H1 (cell line): ENCODE results near the gene GBP7. TPM values are rescaled to one million over a fixed set of nuclear protein-coding genes. Genes with fewer than 3 reads are reported as not detected.

Source experiments
- CTCF ChIA-PET: fragments of 300-600 bp; sonication (Branson Sonifier 250); formaldehyde crosslinking; loops from one replicate; lab custom pipeline; 2021; ENCODE audit not compliant: partially characterized antibody; lab: Charles Lee
- POLR2A ChIA-PET: fragments of 300-600 bp; sonication (Branson Sonifier 250); formaldehyde crosslinking; loops from one replicate; lab custom pipeline; 2021; ENCODE audit warnings: inconsistent platforms; ENCODE audit not compliant: partially characterized antibody; lab: Charles Lee
- DNase-seq, 2 experiments: peaks; one replicate each; pipeline versions ENCODE4 v3.0.0 to v3.0.0-alpha.2; 2010 to 2022; ENCODE audit warnings: low spot score in 2 of 2, low read depth in 1 of 2, mixed read lengths in 1 of 2
- FAIRE-seq: peaks from 2 replicates; lab custom pipeline; 2011; peaks lifted over from hg19 to GRCh38; lab: Jason Lieb, UNC
- H2AFZ ChIP-seq: 2 replicates; pipeline ENCODE4 v1.8.1; 2012; ENCODE audit warnings: low read length, inconsistent platforms
- H2AK5ac ChIP-seq: 2 replicates; pipeline ENCODE4 v1.6.1; 2013; ENCODE audit warnings: low read depth, low read length
- H2BK120ac ChIP-seq: replicated peaks from 2 replicates; pipeline ENCODE3; 2013; ENCODE audit warnings: low read depth, low read length, inconsistent platforms
- H2BK12ac ChIP-seq: 2 replicates; pipeline ENCODE4 v1.6.1; 2013; ENCODE audit warnings: low read depth, low read length
- H2BK15ac ChIP-seq: 2 replicates; pipeline ENCODE4 v1.6.1; 2013; ENCODE audit warnings: low read length
- H2BK20ac ChIP-seq: 2 replicates; pipeline ENCODE4 v1.6.1; 2013; ENCODE audit warnings: low read length
- H2BK5ac ChIP-seq: 2 replicates; pipeline ENCODE4 v1.6.1; 2013; ENCODE audit warnings: low read depth, low read length
- H3K14ac ChIP-seq: 2 replicates; pipeline ENCODE4 v1.6.1; 2013; ENCODE audit warnings: inconsistent platforms; ENCODE audit not compliant: insufficient read length
- H3K18ac ChIP-seq: 2 replicates; pipeline ENCODE4 v1.6.1; 2013; ENCODE audit warnings: low read length; ENCODE audit errors: extremely low read depth
- H3K23ac ChIP-seq: 2 replicates; pipeline ENCODE4 v1.6.1; 2013; ENCODE audit warnings: inconsistent platforms; ENCODE audit not compliant: insufficient read length
- H3K23me2 ChIP-seq: 2 replicates; pipeline ENCODE4 v1.6.1; 2013; ENCODE audit warnings: low read depth, low read length
- H3K27ac ChIP-seq: 2 replicates; pipeline ENCODE4 v1.6.1; 2011; ENCODE audit warnings: low read depth, low read length, inconsistent platforms
- H3K27me3 ChIP-seq, 4 experiments: replicated peaks in 1 of 4; 1 replicate in 1 of 4; 2 replicates in 3 of 4; pipeline versions ENCODE4 v1.6.1 to v1.8.1; 2011 to 2013; ENCODE audit warnings: low read length in 3 of 4, mild to moderate bottlenecking in 3 of 4, inconsistent platforms in 2 of 4, mixed read lengths in 2 of 4, moderate library complexity in 1 of 4; ENCODE audit not compliant: control insufficient read depth in 3 of 4, insufficient read depth in 3 of 4; ENCODE audit errors: extremely low read depth in 1 of 4
- H3K36me3 ChIP-seq, 4 experiments: 2 replicates each; pipeline versions ENCODE4 v1.6.1 to v1.8.1; 2011 to 2013; ENCODE audit warnings: mild to moderate bottlenecking in 4 of 4, low read length in 3 of 4, moderate library complexity in 2 of 4, control low read depth in 1 of 4, inconsistent platforms in 1 of 4; ENCODE audit not compliant: insufficient read depth in 4 of 4, control insufficient read depth in 2 of 4
- H3K4ac ChIP-seq: replicated peaks from 2 replicates; pipeline ENCODE3; 2013; ENCODE audit warnings: low read length, low read depth, mixed read lengths, inconsistent platforms; ENCODE audit not compliant: insufficient read length
- H3K4me1 ChIP-seq, 4 experiments: replicated peaks in 1 of 4; 1 replicate in 1 of 4; 2 replicates in 3 of 4; pipeline versions ENCODE4 v1.6.1 to v1.8.1; 2011 to 2013; ENCODE audit warnings: low read length in 3 of 4, inconsistent platforms in 2 of 4, mixed read lengths in 1 of 4; ENCODE audit not compliant: insufficient read depth in 4 of 4, control insufficient read depth in 3 of 4
- H3K4me2 ChIP-seq, 2 experiments: 2 replicates each; pipeline versions ENCODE4 v1.6.1 to v1.8.1; 2011 to 2013; ENCODE audit warnings: low read depth in 2 of 2, low read length in 2 of 2, control low read depth in 1 of 2, inconsistent platforms in 1 of 2, mild to moderate bottlenecking in 1 of 2; ENCODE audit not compliant: insufficient read depth in 1 of 2
- H3K4me3 ChIP-seq, 4 experiments: fragments of 200-600, 300-600 bp in 1 of 4; sonication (generic), shearing (Covaris generic), sonication (Bioruptor Twin) in 1 of 4; 2 replicates each; pipeline versions ENCODE4 v1.5.1 to v1.8.1; 2011 to 2016; ENCODE audit warnings: low read length in 4 of 4, low read depth in 3 of 4, control low read depth in 2 of 4, inconsistent platforms in 2 of 4, mild to moderate bottlenecking in 2 of 4, mixed read lengths in 1 of 4, moderate library complexity in 1 of 4; ENCODE audit not compliant: insufficient read depth in 2 of 4; ENCODE audit errors: extremely low read depth in 1 of 4
- H3K56ac ChIP-seq: replicated peaks from 2 replicates; pipeline ENCODE3; 2013; ENCODE audit warnings: low read depth, mild to moderate bottlenecking, mixed read lengths, low read length, inconsistent platforms; ENCODE audit not compliant: insufficient read length
- H3K79me1 ChIP-seq: 2 replicates; pipeline ENCODE4 v1.6.1; 2013; ENCODE audit warnings: low read depth, low read length, control low read depth
- H3K79me2 ChIP-seq, 2 experiments: 2 replicates each; pipeline versions ENCODE4 v1.6.1 to v1.8.1; 2012 to 2013; ENCODE audit warnings: low read length in 2 of 2, mild to moderate bottlenecking in 2 of 2, inconsistent platforms in 1 of 2; ENCODE audit not compliant: insufficient read depth in 2 of 2, control insufficient read depth in 1 of 2
- H3K9ac ChIP-seq, 4 experiments: replicated peaks in 1 of 4; 1 replicate in 1 of 4; 2 replicates in 3 of 4; pipeline versions ENCODE4 v1.6.1 to v1.8.1; 2011 to 2013; ENCODE audit warnings: low read depth in 3 of 4, low read length in 3 of 4, control low read depth in 2 of 4, mild to moderate bottlenecking in 2 of 4, moderate library complexity in 2 of 4, inconsistent platforms in 1 of 4; ENCODE audit errors: extremely low read depth in 1 of 4
- H3K9me3 ChIP-seq, 2 experiments: 2 replicates each; pipeline versions ENCODE4 v1.6.1 to v1.8.1; 2012 to 2013; ENCODE audit warnings: mild to moderate bottlenecking in 2 of 2, moderate library complexity in 2 of 2, control low read depth in 1 of 2, inconsistent platforms in 1 of 2, low read depth in 1 of 2, low read length in 1 of 2, mixed read lengths in 1 of 2; ENCODE audit not compliant: insufficient read depth in 2 of 2
- H4K20me1 ChIP-seq, 2 experiments: replicated peaks in 1 of 2; 2 replicates each; pipeline versions ENCODE3 to v1.8.1; 2011 to 2013; ENCODE audit warnings: inconsistent platforms in 2 of 2, low read length in 2 of 2, mild to moderate bottlenecking in 1 of 2; ENCODE audit not compliant: insufficient read depth in 2 of 2, control insufficient read depth in 1 of 2
- H4K5ac ChIP-seq: 2 replicates; pipeline ENCODE4 v1.6.1; 2013; ENCODE audit warnings: low read length, low read depth, mixed read lengths, inconsistent platforms; ENCODE audit not compliant: insufficient read length
- H4K8ac ChIP-seq: 2 replicates; pipeline ENCODE4 v1.8.0; 2013; ENCODE audit warnings: mild to moderate bottlenecking, moderate library complexity, low read length, inconsistent platforms; ENCODE audit not compliant: insufficient read depth; ENCODE audit errors: extremely low read depth
- H4K91ac ChIP-seq: replicated peaks from 2 replicates; pipeline ENCODE3; 2013; ENCODE audit warnings: low read length, mixed read lengths, inconsistent platforms; ENCODE audit not compliant: insufficient read length
- CTBP2 ChIP-seq: IDR thresholded peaks from 2 replicates; pipeline ENCODE4 v1.7.0; 2011; ENCODE audit warnings: borderline replicate concordance, mild to moderate bottlenecking, moderate library complexity, mixed read lengths, low read length; ENCODE audit not compliant: insufficient read depth, insufficient read length
- RNF2 ChIP-seq: fragments of 200-900, 300-1000 bp; sonication (generic); IDR thresholded peaks from 2 replicates; pipeline ENCODE4 v1.7.1; 2016; ENCODE audit warnings: borderline replicate concordance, low read depth, mild to moderate bottlenecking, antibody characterized with exemption, low read length; ENCODE audit not compliant: poor library complexity, severe bottlenecking; ENCODE audit errors: missing control alignments
- SIRT6 ChIP-seq: IDR thresholded peaks from one replicate; pipeline ENCODE4 v1.7.1; 2012; ENCODE audit warnings: low read length, inconsistent platforms
- WGBS, 2 experiments: shearing (Covaris generic) in 1 of 2; methylation state at CpG; one replicate each; pipeline versions ENCODE4 v1.1.6 to v1.1.7; 2013 to 2015; ENCODE audit warnings: low lambda C conversion rate in 2 of 2, mixed read lengths in 2 of 2, inconsistent platforms in 1 of 2, low coverage in 1 of 2, missing lambda C conversion rate in 1 of 2; ENCODE audit not compliant: insufficient replicate concordance in 2 of 2, insufficient coverage in 1 of 2, insufficient read length in 1 of 2; ENCODE audit errors: extremely low coverage in 1 of 2, missing lambda C conversion rate in 1 of 2; 5-methylcytosine and 5-hydroxymethylcytosine counted together
- polyA plus RNA-seq, 7 experiments: library from polyadenylated mRNA; depleted of rRNA in 3 of 7; stranded (reverse) in 5 of 7; unstranded in 2 of 7; fragments of >200 nt in 5 of 7; fragments of 200-250 nt in 2 of 7; gene quantifications; 1 replicate in 5 of 7; 2 replicates in 1 of 7; 4 replicates in 1 of 7; pipeline versions ENCODE4 v1.2.1 to v1.2.3, GENCODE V29; 2011 to 2013; ENCODE audit warnings: missing spikeins in 2 of 7, mixed read lengths in 2 of 7
- total RNA-seq: library from RNA; stranded (reverse); fragmentation: NEBNext Ultra II Directional; extraction: Animal tissue kit (Norgen Biotek cat#: 25700); gene quantifications from 2 replicates; pipeline ENCODE4 v1.2.1, GENCODE V29; 2021

The GBP7 gene
- total and polyA plus RNA-seq, 2 of the 8 experiments (the other 6 are each of a cell fraction or from before 2014, with no cell fraction given): not detected

- POLR2A ChIA-PET: no interaction called here
- Histone ChIP-seq H3K36me3 (no peaks in the 10 kb centered on the region; a peak in 1 of 8 replicates), H3K79me2 (no peaks in the 10 kb centered on the region), H2BK20ac (no peak overlapping the region), H3K79me1 (no peaks in the 10 kb centered on the region), H4K91ac (no peak overlapping the region), H2AFZ (no peak overlapping the region), H3K27ac (no peak overlapping the region), H3K4me1 (peaks cover 0 to 2% (median 0%) of the 10 kb centered on the region in 4 experiments; a peak in 1 of 7 replicates), H4K20me1 (no peaks in the 10 kb centered on the region), H2BK15ac (no peak overlapping the region), H3K23me2 (no peaks in the 10 kb centered on the region), H2AK5ac (no peak overlapping the region), H3K18ac (no peak overlapping the region), H3K9ac (no peak overlapping the region), H3K9me3 (peaks cover 0 to 4% of the 10 kb centered on the region in 2 experiments; a peak in 1 of 4 replicates), H3K23ac (no peak overlapping the region), H3K27me3 (no peaks in the 10 kb centered on the region), H3K14ac (no peak overlapping the region), H4K5ac (no peak overlapping the region), H4K8ac (no peak overlapping the region), H2BK12ac (no peak overlapping the region), H2BK120ac (no peak overlapping the region), H3K56ac (no peak overlapping the region), H3K4ac (no peak overlapping the region), H3K4me3 (no peak overlapping the region), H2BK5ac (no peak overlapping the region), H3K4me2 (no peak overlapping the region)
- CTCF ChIA-PET: interaction anchor here (0.6 to 1.4 kb wide), 3 partner anchors 17 to 154 kb away, joined by 3 to 4 read pairs (median 3); no protein-coding TSS in a partner anchor
- DNase-seq (no peak), FAIRE-seq (no peak)
- 91% methylated on average over 3 of the region's 3 CpGs; no CpG with 5 or more reads in 1 of the 2 experiments for WGBS, 2 experiments
- no peak for TF ChIP-seq CTBP2
- TF ChIP-seq RNF2: no peak
- TF ChIP-seq SIRT6: no peak
These were observed 75.4 kb downstream of the GBP7 start for GRCh38 chr1:89100412-89100811.
